Stimulated activated CD8-positive, alpha-beta memory T cell treated with anti-CD3 and anti-CD28 coated beads, Interleukin-4, amount 100 ng/mL, for 4 hours (primary cell): ENCODE measurements around the gene RBL2.
"Not testable (repeated sequence)": the region's sequence is repeated elsewhere in the genome, so short reads cannot be mapped to it uniquely, and the experiment has no call there.

Experiments used
- DNase-seq, 2 donors: peaks; one replicate each; pipeline ENCODE4 v3.0.0-alpha.2; 2020; ENCODE audit warnings: low read depth in 2 of 2, low spot score in 1 of 2

RBL2 gene, protein sequence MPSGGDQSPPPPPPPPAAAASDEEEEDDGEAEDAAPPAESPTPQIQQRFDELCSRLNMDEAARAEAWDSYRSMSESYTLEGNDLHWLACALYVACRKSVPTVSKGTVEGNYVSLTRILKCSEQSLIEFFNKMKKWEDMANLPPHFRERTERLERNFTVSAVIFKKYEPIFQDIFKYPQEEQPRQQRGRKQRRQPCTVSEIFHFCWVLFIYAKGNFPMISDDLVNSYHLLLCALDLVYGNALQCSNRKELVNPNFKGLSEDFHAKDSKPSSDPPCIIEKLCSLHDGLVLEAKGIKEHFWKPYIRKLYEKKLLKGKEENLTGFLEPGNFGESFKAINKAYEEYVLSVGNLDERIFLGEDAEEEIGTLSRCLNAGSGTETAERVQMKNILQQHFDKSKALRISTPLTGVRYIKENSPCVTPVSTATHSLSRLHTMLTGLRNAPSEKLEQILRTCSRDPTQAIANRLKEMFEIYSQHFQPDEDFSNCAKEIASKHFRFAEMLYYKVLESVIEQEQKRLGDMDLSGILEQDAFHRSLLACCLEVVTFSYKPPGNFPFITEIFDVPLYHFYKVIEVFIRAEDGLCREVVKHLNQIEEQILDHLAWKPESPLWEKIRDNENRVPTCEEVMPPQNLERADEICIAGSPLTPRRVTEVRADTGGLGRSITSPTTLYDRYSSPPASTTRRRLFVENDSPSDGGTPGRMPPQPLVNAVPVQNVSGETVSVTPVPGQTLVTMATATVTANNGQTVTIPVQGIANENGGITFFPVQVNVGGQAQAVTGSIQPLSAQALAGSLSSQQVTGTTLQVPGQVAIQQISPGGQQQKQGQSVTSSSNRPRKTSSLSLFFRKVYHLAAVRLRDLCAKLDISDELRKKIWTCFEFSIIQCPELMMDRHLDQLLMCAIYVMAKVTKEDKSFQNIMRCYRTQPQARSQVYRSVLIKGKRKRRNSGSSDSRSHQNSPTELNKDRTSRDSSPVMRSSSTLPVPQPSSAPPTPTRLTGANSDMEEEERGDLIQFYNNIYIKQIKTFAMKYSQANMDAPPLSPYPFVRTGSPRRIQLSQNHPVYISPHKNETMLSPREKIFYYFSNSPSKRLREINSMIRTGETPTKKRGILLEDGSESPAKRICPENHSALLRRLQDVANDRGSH

DNA sequence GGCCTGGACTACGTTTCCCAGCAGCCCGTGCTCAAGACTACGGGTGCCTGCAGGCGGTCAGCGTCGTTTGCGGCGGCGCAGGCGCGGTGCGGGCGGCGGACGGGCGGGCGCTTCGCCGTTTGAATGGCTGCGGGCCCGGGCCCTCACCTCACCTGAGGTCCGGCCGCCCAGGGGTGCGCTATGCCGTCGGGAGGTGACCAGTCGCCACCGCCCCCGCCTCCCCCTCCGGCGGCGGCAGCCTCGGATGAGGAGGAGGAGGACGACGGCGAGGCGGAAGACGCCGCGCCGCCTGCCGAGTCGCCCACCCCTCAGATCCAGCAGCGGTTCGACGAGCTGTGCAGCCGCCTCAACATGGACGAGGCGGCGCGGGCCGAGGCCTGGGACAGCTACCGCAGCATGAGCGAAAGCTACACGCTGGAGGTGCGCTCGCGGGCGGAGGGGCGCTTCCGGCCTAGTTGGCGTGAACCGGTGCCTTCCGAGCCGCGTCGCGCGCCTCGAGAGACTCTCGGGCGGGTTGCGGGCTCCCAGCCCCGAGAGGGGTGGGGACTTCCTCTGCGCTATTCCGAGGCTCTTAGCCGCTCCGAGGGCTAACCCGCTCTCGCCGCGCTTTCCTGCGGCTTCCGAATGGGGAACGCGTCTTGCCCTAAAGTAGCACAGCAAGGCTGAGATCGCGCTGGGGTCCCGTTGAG is at the start of gene RBL2:
RBL2 (plus strand) TSS at position 95 of the 689 bp plus-strand sequence; CDS start at position 181, 86 bp downstream.
- peak; percentile 61 to 62 for DNase-seq

DNA sequence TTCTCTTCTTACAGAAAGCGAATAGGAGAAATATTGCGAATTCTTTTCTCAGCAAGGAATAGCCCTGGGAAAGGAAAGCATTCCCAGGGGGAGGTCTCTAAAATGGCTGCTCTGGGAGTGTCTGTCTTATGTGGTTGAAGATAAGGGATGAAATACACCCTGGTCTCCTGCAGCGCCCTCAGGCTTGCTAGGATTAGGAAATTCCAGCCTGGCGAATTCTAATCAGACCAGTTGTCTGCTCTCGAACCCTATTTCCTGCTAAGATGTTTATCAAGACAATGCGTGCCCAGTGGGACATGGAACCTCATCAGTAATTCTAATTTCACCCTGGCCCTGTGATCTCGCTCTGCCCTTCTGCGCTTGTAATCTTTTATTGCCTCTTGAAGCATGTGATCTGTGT is 49.7 kb upstream of the RBL2 start:
- DNase-seq, result not testable (repeated sequence)

DNA sequence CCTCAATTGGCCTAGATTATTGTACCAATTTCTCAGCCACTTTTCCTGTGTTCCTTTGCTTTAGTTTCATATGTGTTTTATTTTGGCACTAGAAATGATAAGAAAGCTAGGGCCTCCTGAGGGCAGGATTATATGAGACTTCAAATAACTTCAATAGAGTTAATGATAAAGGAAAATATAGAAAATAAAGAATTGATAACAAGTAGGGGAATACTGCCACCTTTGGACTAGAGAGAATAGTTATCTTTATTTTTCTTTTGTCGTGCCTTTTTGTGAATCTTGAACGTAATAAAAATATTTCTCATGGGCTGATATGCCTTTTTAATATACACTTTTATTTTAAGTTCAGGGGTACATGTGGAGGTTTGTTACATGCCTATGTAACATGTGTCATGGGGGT is 29.3 kb upstream of the RBL2 start:
- no peak for DNase-seq

DNA sequence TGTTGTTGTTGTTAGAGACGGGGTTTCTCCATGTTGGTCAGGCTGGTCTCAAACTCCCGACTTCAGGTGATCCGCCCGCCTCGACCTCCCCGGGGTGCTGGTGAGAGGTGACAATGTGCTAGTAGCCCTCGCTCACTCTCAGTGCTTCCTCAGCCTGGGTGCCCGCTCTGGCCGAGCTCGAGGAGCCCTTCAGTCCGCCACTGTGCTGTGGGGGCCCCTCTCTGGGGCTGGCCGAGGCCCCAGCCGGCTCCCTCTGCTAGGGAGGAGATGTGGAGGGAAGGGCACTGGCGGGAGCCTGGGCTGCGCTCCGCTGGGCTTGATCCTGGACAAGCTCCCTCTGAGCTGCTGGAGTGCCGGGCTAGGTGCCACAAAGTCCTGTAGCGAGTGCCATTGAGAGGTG is 21.7 kb upstream of the RBL2 start:
- no peak for DNase-seq

DNA sequence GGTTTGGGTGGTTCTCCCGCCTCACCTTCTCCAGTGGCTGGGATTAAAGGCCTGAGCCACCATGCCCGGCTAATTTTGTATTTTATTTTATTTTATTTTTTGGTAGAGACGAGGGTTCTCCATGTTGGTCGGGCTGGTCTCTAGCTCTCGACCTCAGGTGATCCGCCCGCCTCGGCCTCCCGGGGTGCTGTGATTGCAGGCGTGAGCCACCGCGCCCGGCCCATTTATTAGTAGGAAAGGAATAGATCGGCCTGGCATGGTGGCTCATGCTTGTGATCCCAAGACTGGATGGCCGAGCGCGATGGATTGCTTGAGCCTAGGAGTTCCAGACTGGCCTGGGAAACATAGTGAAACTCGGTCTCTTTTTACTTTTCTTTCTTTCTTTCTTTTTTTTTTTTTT is 20.4 kb upstream of the RBL2 start:
- no peak for DNase-seq

DNA sequence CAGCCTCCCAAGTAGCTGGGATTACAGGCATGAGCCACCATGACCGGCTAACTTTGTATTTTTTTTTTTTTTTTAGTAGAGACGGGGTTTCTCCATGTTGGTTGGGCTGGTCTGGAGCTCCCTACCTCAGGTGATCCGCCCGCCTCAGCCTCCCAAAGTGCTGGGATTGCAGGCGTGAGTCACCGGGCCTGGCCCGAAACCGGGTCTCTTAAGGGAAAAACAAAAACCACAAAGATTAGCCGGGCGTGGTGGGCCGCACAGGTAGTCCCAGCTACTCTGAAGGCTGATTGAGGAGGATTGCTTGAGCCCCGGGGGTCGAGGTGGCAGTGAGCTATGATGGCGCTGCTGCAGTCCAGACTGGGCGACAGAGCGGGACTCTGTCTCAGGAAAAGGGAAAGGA is 19.9 kb upstream of the RBL2 start:
- no peak for DNase-seq

DNA sequence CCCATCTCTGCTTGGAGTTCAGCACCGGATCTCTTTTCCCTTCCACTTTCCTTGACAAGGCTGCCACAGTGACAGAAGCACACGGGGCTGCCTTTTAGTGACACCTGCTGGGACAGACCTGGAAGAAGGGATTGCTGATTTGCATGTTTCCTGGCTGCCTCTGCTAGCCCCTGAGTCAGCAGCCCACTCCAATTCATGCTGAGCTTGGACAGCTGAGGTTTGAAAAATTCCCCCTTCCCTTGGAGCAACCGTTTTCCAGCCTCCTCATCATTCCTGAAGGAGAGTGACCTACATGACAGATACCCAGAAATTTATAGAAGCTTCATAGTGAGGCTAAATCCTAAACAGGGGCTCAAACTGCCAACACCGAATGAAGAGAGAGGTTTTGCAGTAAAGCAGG is 18.8 kb upstream of the RBL2 start:
- no peak for DNase-seq

DNA sequence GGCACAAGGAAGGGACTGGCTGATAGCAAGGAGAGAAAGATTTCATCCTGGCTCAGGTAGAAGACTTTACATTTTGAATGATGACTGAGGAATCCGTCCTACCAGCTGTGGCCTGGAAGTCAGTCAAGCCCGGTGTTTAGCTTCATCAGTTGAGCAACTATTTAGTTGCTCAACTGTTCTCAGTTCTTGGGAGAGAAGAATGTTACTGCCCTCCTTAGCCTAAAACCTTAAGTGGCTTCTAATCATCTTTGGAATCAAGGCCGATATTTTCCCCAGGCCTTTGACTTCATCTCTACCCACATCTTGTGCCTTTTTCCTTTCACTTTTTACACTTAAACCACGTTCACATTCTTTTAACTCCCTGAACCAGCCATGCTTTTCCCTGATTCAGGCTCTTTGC is 17.3 kb upstream of the RBL2 start:
- DNase-seq, result no peak

DNA sequence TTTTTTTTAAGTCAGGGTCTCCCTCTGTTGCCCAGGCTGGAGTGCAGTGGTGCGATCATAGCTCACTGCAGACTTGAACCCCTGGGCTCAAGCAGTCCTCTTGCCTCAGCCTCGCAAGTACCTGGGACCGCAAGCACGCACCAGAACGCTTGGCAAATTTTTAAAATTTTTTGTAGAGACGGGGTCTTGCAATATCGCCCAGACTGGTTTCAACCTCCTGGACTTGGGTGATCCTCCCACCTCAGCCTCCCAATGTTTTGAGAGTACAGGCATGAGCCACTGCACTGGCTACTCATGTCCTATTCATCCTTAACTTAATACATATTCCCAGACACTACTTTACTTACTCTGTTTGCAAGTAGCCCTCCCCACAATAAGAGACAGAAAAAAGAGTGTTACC is 16.3 kb upstream of the RBL2 start:
- DNase-seq, result no peak

DNA sequence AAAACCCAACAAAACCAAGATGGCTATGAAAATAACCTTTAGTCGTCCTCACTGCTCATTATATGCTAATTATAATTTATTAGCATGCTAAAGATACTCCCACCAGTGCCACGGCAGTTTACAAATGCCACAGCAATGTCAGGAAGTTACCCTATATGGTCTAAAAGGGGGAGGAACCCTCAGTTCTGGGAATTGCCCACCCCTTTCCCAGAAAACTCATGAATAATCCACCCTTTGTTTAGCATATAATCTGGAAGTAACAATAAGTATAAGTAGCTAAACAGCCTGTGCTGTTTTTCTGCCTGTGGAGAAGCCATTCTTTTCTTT is 14.9 kb upstream of the RBL2 start:
- not testable (repeated sequence) for DNase-seq

DNA sequence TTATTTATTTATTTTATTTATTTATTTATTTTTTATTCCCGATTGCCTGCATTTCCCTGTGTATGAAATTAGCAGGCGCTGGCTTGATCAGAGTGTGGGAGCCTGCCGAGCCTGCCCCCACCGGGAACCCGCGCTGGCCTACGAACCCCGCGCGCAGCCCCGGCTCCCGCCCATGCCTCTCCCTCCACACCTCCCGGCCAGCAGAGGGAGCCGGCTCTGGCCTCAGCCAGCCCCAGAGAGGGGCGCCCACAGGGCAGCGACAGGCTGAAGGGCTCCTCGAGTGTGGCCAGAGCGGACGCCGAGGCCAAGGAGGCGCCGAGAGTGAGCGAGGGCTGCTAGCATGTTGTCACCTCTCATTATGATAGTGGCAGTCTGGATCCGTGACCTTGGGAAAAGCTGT is 13.0 kb upstream of the RBL2 start:
- DNase-seq, result no peak

DNA sequence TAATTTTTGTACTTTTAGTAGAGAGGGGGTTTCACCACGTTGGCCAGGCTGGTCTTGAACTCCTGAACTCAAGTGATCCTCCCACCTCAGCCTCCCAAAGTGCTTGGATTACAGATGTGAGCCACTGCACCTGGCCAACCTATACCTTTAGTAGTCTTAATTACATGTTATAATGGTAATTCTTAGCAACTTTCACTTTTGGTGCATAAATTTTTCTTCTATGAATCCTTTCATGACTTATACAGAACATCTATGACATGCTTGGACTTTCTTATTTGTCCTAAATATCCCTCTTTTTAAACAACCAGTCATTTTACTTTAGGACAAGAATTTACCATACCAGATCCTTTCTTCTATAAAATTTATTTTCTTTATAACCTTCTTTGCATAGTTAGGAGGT is 10.3 kb upstream of the RBL2 start:
- DNase-seq, result not testable (repeated sequence)

DNA sequence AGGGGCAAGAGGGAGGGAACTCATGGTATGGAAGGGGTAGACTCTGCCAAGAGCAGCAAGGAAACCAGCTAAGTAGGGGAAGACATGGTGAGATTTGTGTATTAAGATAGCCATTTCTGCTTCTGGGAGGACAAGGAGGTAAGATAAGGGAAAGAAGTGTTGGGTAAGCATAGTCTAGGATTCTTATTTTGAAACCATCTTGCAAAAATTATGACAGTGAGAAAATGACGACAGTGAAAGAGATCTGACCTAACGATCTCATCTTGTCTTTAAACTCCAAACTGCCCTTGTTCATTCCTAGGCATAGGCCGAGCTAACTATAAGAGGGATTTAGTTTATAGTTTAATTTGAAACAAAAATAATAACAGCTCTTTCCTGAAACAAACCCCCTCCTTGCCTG is 5.6 kb upstream of the RBL2 start:
- DNase-seq, result no peak

DNA sequence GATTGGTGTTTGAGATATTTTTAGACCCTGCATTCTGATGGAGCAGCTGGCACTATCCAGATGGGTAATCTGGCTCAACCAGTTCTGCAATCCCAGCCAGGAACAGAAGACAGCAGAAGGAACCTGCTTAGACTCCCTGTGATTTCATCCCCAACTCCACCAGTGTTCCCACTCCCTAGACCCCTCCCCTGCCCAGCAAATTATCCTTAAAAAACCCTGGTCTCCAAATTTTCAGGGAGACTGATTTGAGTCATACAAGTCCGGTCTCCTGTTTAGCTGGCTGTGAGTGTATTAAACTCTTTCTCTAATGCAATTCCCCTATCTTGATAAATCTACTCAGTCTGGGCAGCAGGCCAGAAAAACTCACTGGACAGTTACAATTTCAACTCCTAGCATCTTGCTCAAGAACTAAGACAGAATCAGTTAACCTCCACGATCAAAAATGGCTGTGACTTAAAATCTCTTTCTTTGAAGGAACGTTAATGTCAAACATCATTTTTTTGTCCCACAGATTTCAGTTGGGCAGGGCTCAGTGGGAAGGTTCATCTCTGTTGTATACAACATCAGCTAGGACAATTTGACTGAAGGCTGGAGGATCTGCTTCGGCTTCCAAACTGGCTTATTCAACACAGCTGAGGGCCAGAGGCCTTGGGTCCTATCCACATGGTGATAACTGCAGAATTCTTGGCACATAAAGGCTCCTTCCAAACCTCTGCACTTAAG is 4.9 kb upstream of the RBL2 start:
- DNase-seq, result no peak

DNA sequence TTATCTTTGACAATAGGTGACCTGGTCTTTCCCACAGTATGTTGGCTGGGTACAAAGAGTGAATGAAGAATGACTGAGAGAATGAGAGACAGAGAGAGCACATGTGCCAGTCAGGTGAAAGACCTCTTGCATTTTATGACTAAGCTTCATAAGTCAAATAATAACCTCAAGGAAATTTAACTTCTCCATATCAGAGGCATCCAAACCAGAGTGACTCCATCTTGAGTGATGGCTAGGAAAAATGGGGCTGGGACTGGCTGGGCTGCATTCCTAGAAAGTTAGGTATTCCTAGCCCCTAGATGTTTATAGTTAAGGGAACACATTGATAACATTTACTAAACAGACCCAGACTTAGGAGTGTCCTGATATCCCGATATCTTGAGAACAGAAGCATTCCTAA is 3.9 kb upstream of the RBL2 start:
- DNase-seq, result no peak

DNA sequence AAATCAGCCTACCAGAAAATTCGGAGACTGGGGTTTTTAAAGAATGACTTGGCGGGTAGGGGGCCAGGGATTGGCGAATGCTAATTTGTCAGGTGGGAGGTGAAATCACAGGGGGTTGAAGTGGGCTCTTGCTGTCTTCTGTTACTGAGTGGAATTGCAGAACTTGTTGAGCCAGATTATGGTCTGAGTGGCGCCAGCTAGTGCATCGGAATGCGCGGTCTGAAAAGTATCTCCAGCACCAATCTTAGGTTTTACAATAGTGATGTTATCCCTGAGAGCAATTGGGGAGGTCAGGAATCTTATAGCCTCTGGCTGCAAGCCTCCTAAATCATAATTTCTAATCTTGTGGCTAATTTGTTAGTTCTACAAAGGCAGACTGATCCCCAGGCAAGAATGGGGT is 762 bp upstream of the RBL2 start:
- DNase-seq, result no peak

DNA sequence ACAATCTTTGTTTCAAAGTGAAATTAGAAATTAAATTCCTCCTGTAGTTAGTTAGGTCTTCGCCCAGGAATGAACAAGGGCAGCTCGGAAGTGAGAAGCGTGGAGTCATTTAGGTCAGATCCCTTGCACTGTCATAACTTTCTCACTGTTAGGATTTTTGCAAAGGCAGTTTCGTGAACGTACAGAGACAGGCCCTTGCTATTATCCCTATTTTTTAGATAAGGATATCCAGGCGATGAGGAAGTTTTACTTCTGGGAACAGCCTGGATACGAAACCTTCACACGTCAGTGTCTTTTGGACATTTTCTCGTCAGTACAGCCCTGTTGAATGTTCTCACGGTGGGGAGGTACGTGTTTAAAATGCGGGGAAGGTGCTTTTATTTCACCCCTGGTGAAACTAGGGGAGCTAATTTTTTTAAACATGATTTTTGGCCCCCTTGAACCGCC is 318 bp upstream of the RBL2 start:
- DNase-seq, result no peak

DNA sequence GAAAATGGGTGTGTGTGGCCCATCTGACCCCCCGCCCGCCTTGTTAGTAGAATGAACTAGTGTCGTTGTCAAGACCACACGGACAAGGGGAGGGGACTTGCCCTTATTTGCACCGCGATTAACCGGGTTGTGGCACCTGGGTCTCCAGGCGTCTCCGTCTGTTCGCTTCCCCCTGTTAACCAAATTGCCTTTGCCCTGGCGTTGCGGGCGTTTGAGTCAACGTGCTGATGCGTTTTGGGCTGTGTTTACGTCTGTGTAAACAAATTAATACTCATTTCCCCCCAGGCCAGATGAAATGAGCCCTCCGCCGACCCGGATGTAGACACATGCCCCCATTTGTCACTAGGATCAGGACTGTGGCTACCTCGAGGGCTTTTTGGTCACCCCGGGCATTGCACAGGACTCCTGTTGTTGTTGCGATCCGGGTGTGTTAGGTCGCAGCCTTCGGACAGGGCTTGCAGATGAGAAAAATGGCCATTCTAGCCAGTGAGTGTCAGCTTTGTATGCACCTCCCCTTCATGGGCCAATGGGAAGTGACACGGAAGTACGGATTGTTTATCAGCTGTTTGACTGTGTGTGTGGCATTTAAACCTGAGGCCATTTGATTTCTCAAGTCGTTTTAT is 906 bp downstream of the RBL2 start:
- DNase-seq, result peak in 1 of 2 donors; percentile 32

DNA sequence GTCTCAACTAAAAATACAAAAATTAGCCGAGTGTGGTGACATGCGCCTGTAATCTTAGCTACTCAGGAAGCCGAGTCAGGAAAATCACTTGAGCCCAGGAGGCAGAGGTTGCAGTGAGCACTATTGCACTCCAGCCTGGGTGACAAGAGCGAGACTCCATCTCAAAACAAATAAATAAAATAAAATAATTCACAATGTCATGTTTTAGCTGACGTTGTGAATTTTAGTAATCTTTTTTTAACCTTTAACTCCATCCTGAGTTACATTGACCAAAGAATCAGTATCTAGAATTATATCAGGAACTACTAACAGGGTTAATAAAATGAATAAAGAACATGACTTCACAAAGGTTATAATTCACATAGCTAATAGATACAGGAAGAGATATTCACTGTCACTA is 5.9 kb downstream of the RBL2 start:
- DNase-seq, result no peak

DNA sequence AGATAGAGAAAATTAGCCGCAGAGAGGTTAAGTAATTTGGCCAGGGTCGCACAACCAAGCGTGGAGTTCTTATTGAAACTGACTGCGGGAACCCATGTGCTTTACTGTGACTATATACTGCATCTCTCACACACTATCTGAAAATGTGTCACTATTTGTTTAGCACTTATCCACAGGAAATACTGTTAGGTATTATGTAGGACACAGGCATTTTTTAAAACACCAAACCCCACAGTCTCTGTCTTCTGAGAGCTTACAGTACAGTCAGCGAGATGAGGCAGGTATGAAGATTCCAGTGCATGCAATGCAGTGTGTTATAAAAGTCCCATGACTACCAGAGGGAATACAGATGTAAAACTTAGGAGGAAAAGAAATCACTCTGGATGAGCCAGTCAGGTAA is 11.3 kb downstream of the RBL2 start:
- no peak for DNase-seq
